ENCODE data around the gene NTSR2.

GRCh38 chr2:11611251-11611650 lies 58.7 kb downstream of the NTSR2 start:
- no peak for TF ChIP-seq EZH2 (IDR thresholded peaks at IDR 0.05; ENCODE audit: borderline replicate concordance, control insufficient read depth, low read depth, low read length)
- no peak for TF ChIP-seq CBX3 (IDR thresholded peaks at IDR 0.05; ENCODE audit: borderline replicate concordance, low read depth)
- TF ChIP-seq CTCF (IDR thresholded peaks at IDR 0.05 in 2 of 3, conservative IDR thresholded peaks at IDR 0.05 in 1 of 3; ENCODE audit: control insufficient read depth in 2 of 3, extremely low read depth in 1 of 3, insufficient read depth in 1 of 3, low read depth in 3 of 3, low read length in 3 of 3), result no peak
- TF ChIP-seq STAT1 (conservative IDR thresholded peaks at IDR 0.05), result no peak
